T-helper 2 cell treated with Interferon-gamma antibody and Interleukin-4, amounts not matched to agents 5 μg/mL and 100 μg/mL, for 36 hours (primary cell): ENCODE measurements around the gene BACE2.

Experiments used
- DNase-seq: peaks from one replicate; pipeline ENCODE4 v3.0.0; 2021; ENCODE audit warnings: low spot score
- H3K27ac Mint-ChIP-seq: one replicate; pipeline ENCODE4 v1.8.0; 2021; ENCODE audit warnings: mild to moderate bottlenecking, mixed read lengths
- H3K27me3 Mint-ChIP-seq: one replicate; pipeline ENCODE4 v1.8.0; 2021; ENCODE audit warnings: low read depth, mixed read lengths
- H3K36me3 Mint-ChIP-seq: one replicate; pipeline ENCODE4 v1.8.0; 2021; ENCODE audit warnings: low read depth, mixed read lengths
- H3K4me1 Mint-ChIP-seq: one replicate; pipeline ENCODE4 v1.8.0; 2021; ENCODE audit warnings: low read depth, mixed read lengths
- H3K4me3 Mint-ChIP-seq: one replicate; pipeline ENCODE4 v1.8.0; 2022; ENCODE audit warnings: mild to moderate bottlenecking, moderate library complexity, mixed read lengths
- H3K9me3 Mint-ChIP-seq: one replicate; pipeline ENCODE4 v1.8.0; 2021; ENCODE audit warnings: mixed read lengths

The BACE2 gene

DNA sequence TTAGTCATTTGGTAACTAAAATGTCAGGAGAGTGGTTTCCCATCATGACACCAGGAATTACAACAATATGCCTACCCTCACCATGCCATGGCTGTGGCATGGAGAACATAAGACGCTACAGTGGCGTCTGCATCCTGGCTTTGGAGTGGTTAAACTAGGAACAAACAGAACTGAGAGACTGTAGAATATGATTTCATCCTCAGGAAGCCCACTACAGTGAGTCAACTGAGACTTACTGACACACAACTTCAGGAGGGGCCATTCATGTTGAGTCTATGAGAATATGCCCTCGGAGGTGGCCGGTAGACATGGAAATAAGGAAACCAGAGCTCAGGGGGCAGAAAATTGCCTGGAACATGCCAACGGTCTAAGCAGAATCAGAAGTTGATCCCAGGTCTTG, 5.9 kb upstream of the BACE2 start:
- Mint-ChIP-seq H3K4me3 (no peak overlapping the region), H3K27me3 (peaks cover 29% of the 10 kb centered on the region), H3K27ac (no peak overlapping the region), H3K9me3 (peaks cover 7% of the 10 kb centered on the region), H3K36me3 (no peaks in the 10 kb centered on the region), H3K4me1 (peaks cover 2% of the 10 kb centered on the region)
- DNase-seq = no peak

GRCh38 chr21:41163091-41163490, 4.9 kb upstream of the BACE2 start:
- peaks cover 7% of the 10 kb centered on the region for H3K9me3 Mint-ChIP-seq
- H3K4me3 Mint-ChIP-seq = no peak overlapping the region
- no peak overlapping the region for H3K27ac Mint-ChIP-seq
- DNase-seq = no peak
- peaks cover 29% of the 10 kb centered on the region for H3K27me3 Mint-ChIP-seq
- H3K4me1 Mint-ChIP-seq = peaks cover 2% of the 10 kb centered on the region
- H3K36me3 Mint-ChIP-seq = no peaks in the 10 kb centered on the region

- Mint-ChIP-seq H3K27ac (no peak overlapping the region), H3K36me3 (no peaks in the 10 kb centered on the region), H3K4me3 (no peak overlapping the region), H3K9me3 (no peaks in the 10 kb centered on the region), H3K27me3 (peaks cover 28% of the 10 kb centered on the region), H3K4me1 (peaks cover 3% of the 10 kb centered on the region)
- DNase-seq = no peak
Observed at GRCh38 chr21:41164052-41164451, 3.9 kb upstream of the BACE2 start.

DNA sequence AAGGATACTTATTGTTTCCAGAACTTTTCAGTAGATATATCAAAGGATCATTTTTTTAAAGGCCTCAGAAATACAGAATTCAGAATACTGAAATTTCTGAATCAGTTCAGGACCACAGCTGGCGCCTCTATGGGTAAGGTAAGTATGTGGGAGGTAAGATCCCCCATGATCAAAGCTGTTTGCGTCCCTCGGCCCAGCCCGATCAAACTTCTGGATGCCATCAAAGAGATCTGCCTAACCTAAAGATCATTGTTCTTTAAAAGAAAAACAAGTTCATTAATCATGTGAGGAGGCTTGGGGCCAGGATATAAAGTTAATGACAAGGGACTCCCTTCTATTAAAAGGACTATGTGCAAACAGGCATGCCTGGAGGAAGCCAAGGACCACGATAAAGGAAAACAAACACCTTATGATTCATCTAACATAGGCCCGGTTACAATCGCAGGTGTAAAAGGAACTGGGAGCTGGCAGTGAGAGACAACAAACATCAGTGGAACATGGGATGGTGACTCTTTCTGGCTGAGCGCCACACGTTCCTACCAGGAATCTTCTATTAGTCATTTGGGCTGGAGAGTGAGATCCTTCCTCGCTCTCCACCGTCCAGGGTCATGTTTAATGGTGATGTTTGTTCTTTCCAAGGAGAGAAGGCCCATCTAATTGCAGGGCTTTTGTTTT, 2.8 kb upstream of the BACE2 start:
- peaks cover 38% of the 10 kb centered on the region for H3K27me3 Mint-ChIP-seq
- no peak overlapping the region for H3K4me3 Mint-ChIP-seq
- H3K4me1 Mint-ChIP-seq = peaks cover 8% of the 10 kb centered on the region
- no peak for DNase-seq
- H3K36me3 Mint-ChIP-seq = no peaks in the 10 kb centered on the region
- H3K9me3 Mint-ChIP-seq = no peaks in the 10 kb centered on the region
- no peak overlapping the region for H3K27ac Mint-ChIP-seq

DNA sequence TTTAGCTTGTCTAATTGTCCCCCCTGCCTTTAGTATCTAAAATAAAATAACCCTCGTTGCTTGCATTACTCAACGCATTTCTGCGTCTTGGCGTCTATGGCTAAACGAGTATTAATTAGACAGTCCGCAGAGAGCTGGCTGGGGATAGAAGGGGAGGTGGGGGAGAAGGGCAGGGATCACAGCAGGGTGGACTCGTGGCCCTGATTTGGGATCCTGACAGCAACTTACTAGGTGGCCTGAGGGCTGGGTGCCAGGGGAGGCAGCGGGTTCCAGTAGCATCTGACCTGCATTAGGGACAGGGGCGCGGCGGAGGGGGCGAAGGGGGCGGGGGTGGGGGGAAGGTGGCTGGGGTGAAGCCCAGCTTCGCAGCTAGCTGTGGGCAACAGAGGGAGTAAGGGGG, 1.1 kb upstream of the BACE2 start:
- Mint-ChIP-seq H3K4me3 (peak overlapping the region; percentile 65), H3K27ac (no peak overlapping the region), H3K4me1 (peaks cover 8% of the 10 kb centered on the region), H3K27me3 (peaks cover 46% of the 10 kb centered on the region), H3K36me3 (no peaks in the 10 kb centered on the region), H3K9me3 (no peaks in the 10 kb centered on the region)
- DNase-seq = no peak

DNA sequence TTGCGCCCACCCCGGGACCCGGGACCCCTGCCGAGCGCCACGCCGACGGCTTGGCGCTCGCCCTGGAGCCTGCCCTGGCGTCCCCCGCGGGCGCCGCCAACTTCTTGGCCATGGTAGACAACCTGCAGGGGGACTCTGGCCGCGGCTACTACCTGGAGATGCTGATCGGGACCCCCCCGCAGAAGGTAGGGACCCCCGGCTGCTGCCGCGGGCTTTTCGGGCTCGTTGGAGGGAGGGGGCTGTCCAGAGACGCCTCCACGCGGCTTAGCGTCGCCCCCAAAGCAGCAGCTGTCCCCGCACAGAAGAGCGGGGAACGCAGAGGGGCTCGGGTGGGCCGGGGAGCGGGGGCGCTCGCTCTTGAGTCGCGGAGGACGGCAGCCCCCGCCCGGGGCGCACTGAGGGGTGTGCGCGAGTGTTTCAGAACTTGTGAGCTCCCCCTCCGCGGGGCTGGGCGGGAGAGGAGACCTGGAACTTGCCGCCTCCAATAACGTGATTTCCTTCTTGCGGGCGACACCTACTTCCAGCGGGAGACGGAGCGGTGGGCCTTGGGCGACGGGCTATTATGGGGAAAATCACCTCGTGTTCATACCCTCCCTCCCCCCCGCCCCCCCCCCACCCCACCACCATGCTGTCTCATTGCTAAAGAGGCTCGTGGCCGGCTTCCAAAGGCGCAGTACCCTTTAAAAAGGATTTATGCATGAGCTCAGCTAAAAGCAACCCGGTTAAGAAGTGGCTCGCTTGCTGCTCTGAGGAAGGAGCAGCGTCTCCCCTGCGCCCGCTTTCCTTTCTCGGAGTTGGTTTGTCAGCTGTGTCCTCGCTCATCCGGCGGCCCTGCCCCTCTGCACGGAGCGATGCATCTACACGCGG, 664 bp downstream of the BACE2 start:
- H3K27me3 Mint-ChIP-seq = peaks cover 46% of the 10 kb centered on the region

GRCh38 chr21:41169258-41169576, 1.3 kb downstream of the BACE2 start:
- no peak for DNase-seq
- Mint-ChIP-seq H3K9me3 (no peaks in the 10 kb centered on the region), H3K27ac (no peak overlapping the region), H3K27me3 (peaks cover 46% of the 10 kb centered on the region), H3K4me3 (peak overlapping the region; percentile 78), H3K4me1 (peaks cover 8% of the 10 kb centered on the region), H3K36me3 (no peaks in the 10 kb centered on the region)

More for the DNA sequence above, 664 bp downstream of the BACE2 start:
- Mint-ChIP-seq H3K4me3 (peak overlapping the region; percentile 78), H3K36me3 (no peaks in the 10 kb centered on the region), H3K9me3 (no peaks in the 10 kb centered on the region), H3K4me1 (peaks cover 8% of the 10 kb centered on the region), H3K27ac (no peak overlapping the region)
- peak; percentile 4 for DNase-seq

DNA sequence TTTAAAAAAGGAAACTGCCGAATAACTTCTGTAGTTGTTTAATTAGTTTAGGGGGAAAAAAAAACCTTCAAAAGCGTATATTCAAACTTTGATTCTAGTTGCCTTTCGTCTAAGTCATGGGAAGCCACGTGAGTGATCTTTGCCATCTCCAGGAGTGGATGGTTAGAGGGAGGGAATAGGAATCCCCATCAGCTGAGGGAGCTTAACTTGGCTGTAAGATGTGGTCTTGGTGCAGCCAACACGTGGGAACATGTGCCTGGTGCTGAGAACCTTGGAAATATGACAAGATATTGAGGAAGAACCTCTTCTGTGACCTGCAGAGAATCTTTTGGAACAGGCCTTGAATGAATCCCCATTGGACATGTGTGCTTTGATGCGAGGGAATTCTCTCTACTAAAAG, 1.7 kb downstream of the BACE2 start:
- no peaks in the 10 kb centered on the region for H3K36me3 Mint-ChIP-seq
- no peak overlapping the region for H3K27ac Mint-ChIP-seq
- peaks cover 43% of the 10 kb centered on the region for H3K27me3 Mint-ChIP-seq
- H3K9me3 Mint-ChIP-seq = no peaks in the 10 kb centered on the region
- H3K4me3 Mint-ChIP-seq = peak overlapping the region; percentile 78
- H3K4me1 Mint-ChIP-seq = peaks cover 8% of the 10 kb centered on the region
- DNase-seq = no peak

GRCh38 chr21:41170442-41170841, 2.5 kb downstream of the BACE2 start:
- no peaks in the 10 kb centered on the region for H3K9me3 Mint-ChIP-seq
- H3K27me3 Mint-ChIP-seq = peaks cover 36% of the 10 kb centered on the region
- no peak for DNase-seq
- peaks cover 8% of the 10 kb centered on the region for H3K4me1 Mint-ChIP-seq
- H3K36me3 Mint-ChIP-seq = no peaks in the 10 kb centered on the region
- H3K4me3 Mint-ChIP-seq = peak overlapping the region; percentile 15
- no peak overlapping the region for H3K27ac Mint-ChIP-seq

DNA sequence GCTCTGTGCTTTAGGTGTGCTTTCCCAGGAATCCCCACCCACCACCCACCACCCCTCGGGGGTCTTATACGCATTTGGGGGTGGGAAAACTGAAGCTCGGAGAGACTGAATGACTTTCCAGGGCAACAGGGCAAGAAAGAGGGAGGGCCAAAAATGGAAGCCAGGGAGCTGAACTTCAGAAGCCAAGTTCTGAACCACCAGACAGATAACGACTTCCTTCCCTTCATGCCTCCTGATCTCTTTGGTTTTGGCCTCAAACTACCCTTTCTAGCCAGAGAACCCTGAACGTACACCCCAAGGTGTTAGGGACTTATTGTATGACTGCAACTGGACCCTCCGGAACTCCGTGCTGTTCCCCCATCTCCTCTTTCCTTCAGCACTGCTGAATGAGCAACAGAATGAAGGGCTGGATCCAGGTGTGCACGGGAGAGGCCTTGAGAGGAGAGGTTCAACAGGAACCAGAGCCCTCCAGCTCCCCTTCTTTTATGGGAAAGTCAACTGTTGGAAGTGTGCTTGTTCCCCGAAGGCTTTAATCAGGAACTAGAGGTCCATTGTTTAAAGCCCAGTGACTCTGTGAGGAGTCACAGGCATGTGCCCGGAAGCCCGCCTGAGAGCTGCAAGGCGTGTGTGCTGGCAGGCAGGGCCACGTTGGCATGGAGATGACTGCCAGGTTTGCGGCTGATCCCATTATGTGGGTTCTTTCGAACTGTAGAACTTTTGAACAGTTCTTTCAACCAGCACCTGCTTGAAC, 3.1 kb downstream of the BACE2 start:
- Mint-ChIP-seq H3K4me3 (no peak overlapping the region), H3K27me3 (peaks cover 32% of the 10 kb centered on the region)
- DNase-seq = no peak

GRCh38 chr21:41175080-41175479, 7.1 kb downstream of the BACE2 start:
- peaks cover 12% of the 10 kb centered on the region for H3K27me3 Mint-ChIP-seq
- no peaks in the 10 kb centered on the region for H3K4me1 Mint-ChIP-seq
- no peak overlapping the region for H3K4me3 Mint-ChIP-seq
- no peaks in the 10 kb centered on the region for H3K36me3 Mint-ChIP-seq
- no peak for DNase-seq
- H3K9me3 Mint-ChIP-seq = no peaks in the 10 kb centered on the region
- no peak overlapping the region for H3K27ac Mint-ChIP-seq

More for the DNA sequence above, 3.1 kb downstream of the BACE2 start:
- no peak overlapping the region for H3K27ac Mint-ChIP-seq
- peaks cover 8% of the 10 kb centered on the region for H3K4me1 Mint-ChIP-seq
- H3K9me3 Mint-ChIP-seq = no peaks in the 10 kb centered on the region
- no peaks in the 10 kb centered on the region for H3K36me3 Mint-ChIP-seq

DNA sequence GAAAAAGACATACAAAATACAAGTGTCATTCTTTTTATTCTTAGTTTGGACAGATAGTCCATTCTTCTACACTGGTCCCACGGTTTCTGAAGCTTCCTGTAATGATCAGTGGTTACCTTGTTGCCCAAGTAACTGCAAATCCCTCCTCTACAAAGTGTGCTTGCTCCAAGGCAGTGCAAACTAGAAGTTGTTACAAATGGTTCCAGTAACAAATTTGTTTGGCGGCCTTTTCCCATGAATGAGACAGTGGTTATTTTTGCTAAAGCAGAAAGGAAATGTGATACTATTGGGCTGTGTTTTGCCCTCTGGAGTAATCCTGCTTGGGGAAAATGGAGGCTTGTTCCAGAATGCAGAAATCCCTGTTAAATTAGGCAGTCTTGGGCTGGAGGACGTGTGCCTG, 8.9 kb downstream of the BACE2 start:
- H3K27ac Mint-ChIP-seq = no peak overlapping the region
- H3K4me3 Mint-ChIP-seq = no peak overlapping the region
- H3K27me3 Mint-ChIP-seq = peaks cover 4% of the 10 kb centered on the region
- no peaks in the 10 kb centered on the region for H3K36me3 Mint-ChIP-seq
- no peak for DNase-seq
- H3K9me3 Mint-ChIP-seq = no peaks in the 10 kb centered on the region
- H3K4me1 Mint-ChIP-seq = no peaks in the 10 kb centered on the region

DNA sequence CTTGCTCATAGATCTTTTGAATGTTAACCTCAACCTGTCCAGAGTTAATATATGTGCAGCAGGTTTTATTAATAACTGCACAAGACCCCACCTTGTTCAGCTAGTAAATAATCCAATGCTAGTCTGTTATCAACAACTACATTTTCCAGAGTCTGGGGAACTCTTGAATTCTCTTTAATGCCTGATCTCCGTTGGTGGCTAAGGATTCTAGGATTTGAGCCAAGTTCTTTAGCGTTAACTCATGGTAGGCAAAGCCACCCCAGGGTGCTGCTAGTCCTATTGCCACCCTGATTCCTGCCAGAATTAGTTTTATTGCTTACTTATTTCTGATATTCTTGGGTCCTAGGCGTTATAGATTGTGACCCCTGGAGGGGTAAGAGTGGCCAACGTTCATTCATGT, 12.8 kb downstream of the BACE2 start:
- peaks cover 2% of the 10 kb centered on the region for H3K27me3 Mint-ChIP-seq
- H3K4me3 Mint-ChIP-seq = no peak overlapping the region
- no peak for DNase-seq
- no peaks in the 10 kb centered on the region for H3K4me1 Mint-ChIP-seq
- H3K27ac Mint-ChIP-seq = no peak overlapping the region
- H3K9me3 Mint-ChIP-seq = no peaks in the 10 kb centered on the region
- H3K36me3 Mint-ChIP-seq = no peaks in the 10 kb centered on the region

DNA sequence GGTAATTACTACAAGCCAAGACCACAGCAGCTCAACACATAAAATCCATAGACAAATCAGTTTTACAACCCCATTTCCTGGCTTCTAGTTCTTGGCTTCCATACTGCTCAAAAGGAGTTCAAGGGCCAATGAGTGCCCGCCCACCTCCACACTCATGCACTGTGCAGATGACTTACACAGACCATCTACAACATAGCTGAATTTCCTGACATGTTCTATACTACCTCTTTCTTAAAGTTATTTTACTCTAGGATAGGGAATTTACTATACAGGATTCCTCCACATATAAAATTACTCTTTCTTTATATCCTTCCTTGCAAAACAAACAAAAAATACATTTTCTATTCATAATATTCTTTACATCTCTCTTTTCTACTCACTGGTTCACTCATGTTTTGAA, 14.6 kb downstream of the BACE2 start:
- H3K4me3 Mint-ChIP-seq = no peak overlapping the region
- no peaks in the 10 kb centered on the region for H3K4me1 Mint-ChIP-seq
- no peak for DNase-seq
- no peaks in the 10 kb centered on the region for H3K36me3 Mint-ChIP-seq
- peaks cover 2% of the 10 kb centered on the region for H3K27me3 Mint-ChIP-seq
- H3K27ac Mint-ChIP-seq = no peak overlapping the region
- H3K9me3 Mint-ChIP-seq = no peaks in the 10 kb centered on the region
